SK-N-MC (cell line): Measurements from ENCODE around the gene ACTR6.

Source experiments
- FOXP2 ChIP-seq: optimal IDR thresholded peaks from 2 replicates; pipeline ENCODE3; 2011; ENCODE audit warnings: mild to moderate bottlenecking, moderate library complexity; ENCODE audit not compliant: insufficient read depth; ENCODE audit errors: extremely low read length, control extremely low read depth
- POLR2AphosphoS5 ChIP-seq: IDR thresholded peaks from 2 replicates; pipeline ENCODE4 v1.6.1; 2012; ENCODE audit warnings: mild to moderate bottlenecking, low read depth, low read length, borderline replicate concordance

- TF ChIP-seq POLR2AphosphoS5 (no peak; the same call in 1 of the 2 replicates), FOXP2 (no peak)
Measured at GRCh38 chr12:100164153-100164704, 36.4 kb upstream of the ACTR6 start.
